Measurements from ENCODE around the gene HACD4.
A peak's percentile ranks its signal among the peaks of the same experiment; 100 is the strongest.
"Not testable (repeated sequence)": the region's sequence is repeated elsewhere in the genome, so short reads cannot be mapped to it uniquely, and the experiment has no call there.

HACD4 gene

GRCh38 chr9:21016701-21017491, 14.5 kb downstream of the HACD4 start:
- DNase-seq = no peak

- no peak for DNase-seq
Measured at GRCh38 chr9:21015995-21016394, 15.4 kb downstream of the HACD4 start.

GRCh38 chr9:21015129-21015815, 16.2 kb downstream of the HACD4 start:
- no peak for DNase-seq

GRCh38 chr9:21002040-21002439, 29.4 kb downstream of the HACD4 start:
- DNase-seq = peak in 2 of 5 experiments; percentile 1 to 27

- DNase-seq = peak in 2 of 5 experiments; percentile 9 to 34
Measured at GRCh38 chr9:21001581-21001980, 29.9 kb downstream of the HACD4 start.

GRCh38 chr9:20997503-20998076, 33.9 kb downstream of the HACD4 start:
- DNase-seq = peak in 1 of 5 experiments; percentile 47

GRCh38 chr9:20996809-20997208, 34.6 kb downstream of the HACD4 start:
- DNase-seq = no peak

GRCh38 chr9:20995616-20996015, 35.8 kb downstream of the HACD4 start:
- DNase-seq = no peak

GRCh38 chr9:20994486-20994885, 37.0 kb downstream of the HACD4 start:
- DNase-seq = no peak

GRCh38 chr9:20990867-20991266, 40.6 kb downstream of the HACD4 start:
- DNase-seq = no peak

- no peak for DNase-seq
Measured at GRCh38 chr9:20989923-20990341, 41.5 kb downstream of the HACD4 start.

- DNase-seq = no peak
Measured at GRCh38 chr9:20988671-20989315, 42.6 kb downstream of the HACD4 start.

GRCh38 chr9:20988061-20988460, 43.4 kb downstream of the HACD4 start:
- DNase-seq = no peak

- no peak for DNase-seq
Measured at GRCh38 chr9:20987521-20987920, 43.9 kb downstream of the HACD4 start.

- DNase-seq = no peak
Measured at GRCh38 chr9:20985851-20986600, 45.4 kb downstream of the HACD4 start.

GRCh38 chr9:20984506-20984905, 46.9 kb downstream of the HACD4 start:
- no peak for DNase-seq

- no peak for DNase-seq
Measured at GRCh38 chr9:20981486-20981885, 50.0 kb downstream of the HACD4 start.

GRCh38 chr9:20980832-20981455, 50.5 kb downstream of the HACD4 start:
- DNase-seq = no peak

GRCh38 chr9:20978249-20978648, 53.2 kb downstream of the HACD4 start:
- no peak for DNase-seq

GRCh38 chr9:20974191-20974938, 57.1 kb downstream of the HACD4 start:
- DNase-seq = not testable (repeated sequence)

- not testable (repeated sequence) for DNase-seq
Measured at GRCh38 chr9:20973246-20973947, 58.0 kb downstream of the HACD4 start.
